Activated naive CD4-positive, alpha-beta T cell treated with anti-CD3 and anti-CD28 coated beads, Interleukin-2, amount 10 ng/mL, durations not matched to agents 7 days and 5 days (primary cell): ENCODE results near the gene MVD.

ENCODE experiments used
- CTCF ChIA-PET: fragments of 350-600 bp; sonication (Branson Sonifier 250); formaldehyde crosslinking; loops from one replicate; lab custom pipeline; 2021; ENCODE audit warnings: antibody characterized with exemption; lab: Charles Lee
- DNase-seq: peaks from one replicate; pipeline ENCODE4 v3.0.0-alpha.2; 2020
- H3K27ac Mint-ChIP-seq: one replicate; pipeline ENCODE4 v1.8.0; 2021; ENCODE audit warnings: mild to moderate bottlenecking, moderate library complexity, mixed read lengths
- H3K27me3 Mint-ChIP-seq: one replicate; pipeline ENCODE4 v1.8.0; 2021; ENCODE audit warnings: mild to moderate bottlenecking, mixed read lengths
- H3K36me3 Mint-ChIP-seq: one replicate; pipeline ENCODE4 v1.8.0; 2021; ENCODE audit warnings: mixed read lengths
- H3K4me1 Mint-ChIP-seq: one replicate; pipeline ENCODE4 v1.8.0; 2021; ENCODE audit warnings: mixed read lengths
- H3K4me3 Mint-ChIP-seq: one replicate; pipeline ENCODE4 v1.8.0; 2021; ENCODE audit warnings: mild to moderate bottlenecking, moderate library complexity, mixed read lengths
- H3K9me3 Mint-ChIP-seq: one replicate; pipeline ENCODE4 v1.8.0; 2021; ENCODE audit warnings: mixed read lengths

MVD gene

DNA sequence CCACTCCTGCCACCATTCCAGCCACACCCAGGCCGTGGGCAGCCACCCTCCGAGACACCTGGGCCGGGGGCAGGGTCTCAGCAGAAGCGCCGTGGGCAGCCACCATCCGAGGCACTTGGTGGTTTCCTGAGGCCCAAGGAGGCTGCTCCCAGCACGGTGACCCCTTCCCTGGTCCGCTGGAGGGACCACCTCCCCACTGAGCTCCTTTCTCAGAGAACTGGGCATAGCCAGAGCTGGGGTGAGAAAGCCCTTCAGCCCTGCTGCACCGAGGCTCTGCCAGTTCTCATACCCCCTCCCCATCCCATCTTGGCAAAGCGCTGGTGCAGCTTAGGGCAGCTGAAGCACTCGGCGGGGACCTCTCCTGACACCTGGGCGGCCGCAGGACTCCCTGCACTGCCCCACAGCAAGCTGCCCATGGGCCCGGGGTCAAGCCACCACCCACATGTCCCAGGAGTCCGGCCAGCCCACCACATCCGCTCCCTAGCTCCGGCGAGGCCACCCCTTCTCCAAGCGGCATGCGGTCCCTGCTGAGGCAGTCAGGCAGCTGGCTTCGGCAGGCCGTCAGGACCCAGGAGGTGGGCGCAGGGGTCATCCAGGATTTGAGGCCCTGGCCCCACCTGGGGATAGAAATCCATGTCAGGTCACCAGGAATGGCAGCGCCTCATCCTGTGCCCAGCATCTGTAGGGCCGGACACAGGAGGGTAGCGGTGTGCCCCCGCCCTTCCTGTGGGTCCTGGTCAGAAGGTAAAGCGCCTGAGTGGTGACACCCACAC, 10.7 kb downstream of the MVD start:
- CTCF ChIA-PET, result interaction anchor here (0.6 kb wide), 1 partner anchor 10 kb away, joined by 3 read pairs; the partner anchor contains the start of gene MVD
- H3K27ac Mint-ChIP-seq, result peak overlapping the region; percentile 93
- H3K4me1 Mint-ChIP-seq, result peaks cover 28% of the 10 kb centered on the region

DNA sequence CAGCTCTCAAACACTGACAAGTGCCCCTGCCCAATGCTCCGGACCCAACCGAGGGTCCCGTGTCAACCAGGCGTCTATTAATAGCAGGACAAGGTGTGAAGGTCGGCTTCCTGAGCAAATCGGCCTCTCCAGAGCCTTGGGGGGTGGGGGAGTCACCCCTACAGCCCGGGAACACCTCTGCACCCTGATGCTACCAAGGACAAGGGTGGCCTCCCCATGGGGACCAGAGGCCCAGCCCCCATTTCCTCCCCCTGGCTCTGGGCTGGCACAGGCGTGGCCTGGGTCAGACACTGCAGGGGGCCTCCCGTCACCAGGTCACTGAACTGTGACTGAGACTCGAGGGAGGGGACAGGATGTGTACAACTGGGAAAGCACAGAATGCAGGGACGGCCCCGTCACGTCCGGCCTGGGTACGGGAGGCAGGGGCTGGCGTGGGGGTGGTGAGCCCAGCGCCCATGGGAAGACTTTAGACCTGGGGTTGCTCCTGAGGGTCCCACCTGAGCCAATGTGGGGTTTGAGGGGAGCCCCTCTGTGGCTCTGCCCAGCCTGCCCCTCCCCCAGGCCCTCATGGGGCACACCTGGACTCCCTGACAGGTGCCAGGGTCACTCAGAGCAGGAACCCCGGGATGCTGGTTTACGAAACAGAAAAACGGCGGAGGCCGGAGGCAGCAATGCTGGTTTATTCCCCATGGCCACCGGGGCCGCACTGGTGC, 11.5 kb downstream of the MVD start:
- Mint-ChIP-seq H3K27me3 (no peaks in the 10 kb centered on the region), H3K36me3 (peaks cover 23% of the 10 kb centered on the region), H3K27ac (peak overlapping the region; percentile 93), H3K4me1 (peaks cover 28% of the 10 kb centered on the region), H3K9me3 (no peaks in the 10 kb centered on the region), H3K4me3 (peak overlapping the region; percentile 92)
- DNase-seq, result peak; percentile 91
- CTCF ChIA-PET, result no interaction called here

More for the DNA sequence above, 10.7 kb downstream of the MVD start:
- Mint-ChIP-seq H3K27me3 (no peaks in the 10 kb centered on the region), H3K36me3 (peaks cover 26% of the 10 kb centered on the region), H3K4me3 (peak overlapping the region; percentile 49), H3K9me3 (no peaks in the 10 kb centered on the region)
- no peak for DNase-seq

DNA sequence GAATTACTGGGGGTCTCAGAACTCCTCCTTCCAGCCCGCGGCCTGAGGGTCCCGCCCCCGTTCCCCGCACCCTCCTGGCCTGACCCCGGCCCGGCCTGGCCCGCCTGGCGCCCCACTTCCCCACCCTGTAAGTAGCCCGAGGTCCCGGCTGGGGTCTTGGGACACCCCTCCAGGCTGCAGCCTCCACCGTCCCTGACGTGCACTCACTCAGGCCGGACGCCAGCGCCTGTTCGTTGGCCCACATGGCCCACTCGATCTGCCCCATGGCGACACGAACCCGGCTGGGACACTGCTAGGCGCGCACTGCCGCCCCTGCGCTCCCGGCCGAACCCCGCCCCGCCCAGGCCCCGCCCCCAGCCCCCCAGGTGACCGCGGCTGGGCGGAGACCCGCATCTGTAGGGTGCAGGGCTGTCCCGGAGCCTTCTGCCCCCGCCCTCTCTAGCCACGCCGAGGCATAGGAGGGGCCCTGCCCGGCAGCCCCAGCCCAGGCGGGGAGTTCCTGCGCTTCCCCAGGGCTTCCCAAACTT, 12.1 kb downstream of the MVD start, which contains the start of gene CYBA:
CYBA (minus strand) TSS at position 305 of the 527 bp plus-strand sequence; CDS start at position 265, 40 bp downstream.
- DNase-seq, result peak; percentile 92
- no peaks in the 10 kb centered on the region for H3K27me3 Mint-ChIP-seq
- CTCF ChIA-PET, result no interaction called here
- peaks cover 22% of the 10 kb centered on the region for H3K36me3 Mint-ChIP-seq
- H3K4me3 Mint-ChIP-seq, result peak within 1 kb of the TSS; percentile 92
- H3K9me3 Mint-ChIP-seq, result no peaks in the 10 kb centered on the region
- H3K4me1 Mint-ChIP-seq, result peaks cover 28% of the 10 kb centered on the region
- H3K27ac Mint-ChIP-seq, result peak within 1 kb of the TSS; percentile 93

DNA sequence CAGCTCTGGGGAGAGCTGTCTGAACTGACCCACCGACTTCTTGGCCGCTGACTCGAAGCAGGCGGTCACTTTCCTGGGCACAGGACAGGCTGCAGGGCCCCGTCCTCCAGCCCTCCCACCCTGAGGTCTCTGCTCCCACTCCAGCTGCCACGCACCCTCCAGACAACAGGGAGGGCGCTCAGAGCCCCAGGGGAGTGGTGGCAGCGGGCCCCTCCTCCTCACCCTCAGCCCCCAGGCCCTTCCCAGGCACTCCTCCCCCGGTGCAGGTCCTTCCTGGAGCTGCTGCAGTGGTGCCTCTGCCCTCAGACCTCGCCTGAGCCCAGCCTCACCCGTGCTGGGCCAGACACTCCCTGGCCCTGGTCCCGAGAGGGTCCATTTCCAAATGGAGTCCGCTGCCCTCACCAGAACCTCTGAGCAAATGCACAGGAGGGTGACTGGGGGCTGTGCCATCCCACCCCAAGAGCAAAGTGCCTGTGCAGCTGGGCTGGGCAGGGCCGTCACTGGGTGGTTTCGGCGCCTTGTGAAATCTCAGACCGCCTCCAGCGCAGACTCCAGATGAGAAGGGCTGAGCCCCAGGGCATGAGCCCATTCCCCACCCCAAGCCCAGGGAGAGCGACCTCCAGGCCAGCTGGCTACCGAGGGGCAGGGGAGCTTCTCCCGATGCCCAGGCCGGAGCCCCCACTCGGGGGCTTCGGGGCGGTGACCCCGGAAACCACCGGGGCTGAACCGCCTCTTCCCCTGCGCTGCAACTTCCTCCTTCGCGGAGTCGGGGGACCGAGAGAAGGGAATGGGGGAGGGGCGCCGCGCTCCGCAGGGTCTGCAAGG, 12.8 kb downstream of the MVD start:
- Mint-ChIP-seq H3K4me1 (peaks cover 31% of the 10 kb centered on the region), H3K36me3 (peaks cover 24% of the 10 kb centered on the region), H3K27ac (peak overlapping the region; percentile 93), H3K27me3 (no peaks in the 10 kb centered on the region), H3K4me3 (peak overlapping the region; percentile 92), H3K9me3 (no peaks in the 10 kb centered on the region)
- peak; percentile 72 for DNase-seq
- CTCF ChIA-PET, result no interaction called here

DNA sequence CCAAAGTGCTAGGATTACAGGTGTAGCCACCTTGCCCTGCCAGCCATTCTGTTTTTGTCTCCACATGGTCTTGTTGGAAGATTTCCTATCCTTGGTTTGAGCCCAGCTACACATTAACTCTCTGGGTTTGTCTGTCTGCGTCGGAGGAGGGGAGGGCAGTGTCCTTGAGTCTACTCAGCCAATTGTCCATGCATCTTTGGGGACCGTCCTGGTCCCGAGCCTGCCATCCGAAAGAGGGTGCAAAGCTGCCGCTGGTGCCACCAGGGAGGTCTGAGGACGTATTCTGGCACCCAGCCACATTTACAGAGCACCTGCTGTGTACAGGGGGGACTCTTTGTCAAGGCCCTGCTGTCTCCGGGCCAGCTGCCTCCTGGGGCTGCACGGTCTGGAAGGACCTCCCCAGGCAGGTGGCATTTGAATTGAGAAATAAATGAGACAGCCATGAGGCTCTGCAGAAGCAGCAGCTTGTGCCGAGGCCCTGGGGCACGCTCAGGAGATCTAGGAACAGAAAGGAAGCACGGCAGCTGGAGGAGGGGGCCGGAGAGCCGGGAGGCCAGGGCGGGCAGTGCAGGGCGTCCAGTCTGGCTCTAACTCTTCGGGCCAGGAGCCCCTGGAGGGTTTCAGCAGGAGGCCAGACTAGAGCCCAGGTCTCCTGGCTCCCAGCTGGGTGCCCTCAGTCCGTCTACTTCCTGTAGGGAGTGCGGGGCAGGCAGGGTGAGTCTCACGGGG, 13.5 kb downstream of the MVD start:
- Mint-ChIP-seq H3K9me3 (no peaks in the 10 kb centered on the region), H3K27ac (peak overlapping the region; percentile 93), H3K4me1 (peaks cover 34% of the 10 kb centered on the region), H3K4me3 (peak overlapping the region; percentile 92), H3K27me3 (no peaks in the 10 kb centered on the region), H3K36me3 (peaks cover 27% of the 10 kb centered on the region)
- no peak for DNase-seq
- CTCF ChIA-PET, result no interaction called here

DNA sequence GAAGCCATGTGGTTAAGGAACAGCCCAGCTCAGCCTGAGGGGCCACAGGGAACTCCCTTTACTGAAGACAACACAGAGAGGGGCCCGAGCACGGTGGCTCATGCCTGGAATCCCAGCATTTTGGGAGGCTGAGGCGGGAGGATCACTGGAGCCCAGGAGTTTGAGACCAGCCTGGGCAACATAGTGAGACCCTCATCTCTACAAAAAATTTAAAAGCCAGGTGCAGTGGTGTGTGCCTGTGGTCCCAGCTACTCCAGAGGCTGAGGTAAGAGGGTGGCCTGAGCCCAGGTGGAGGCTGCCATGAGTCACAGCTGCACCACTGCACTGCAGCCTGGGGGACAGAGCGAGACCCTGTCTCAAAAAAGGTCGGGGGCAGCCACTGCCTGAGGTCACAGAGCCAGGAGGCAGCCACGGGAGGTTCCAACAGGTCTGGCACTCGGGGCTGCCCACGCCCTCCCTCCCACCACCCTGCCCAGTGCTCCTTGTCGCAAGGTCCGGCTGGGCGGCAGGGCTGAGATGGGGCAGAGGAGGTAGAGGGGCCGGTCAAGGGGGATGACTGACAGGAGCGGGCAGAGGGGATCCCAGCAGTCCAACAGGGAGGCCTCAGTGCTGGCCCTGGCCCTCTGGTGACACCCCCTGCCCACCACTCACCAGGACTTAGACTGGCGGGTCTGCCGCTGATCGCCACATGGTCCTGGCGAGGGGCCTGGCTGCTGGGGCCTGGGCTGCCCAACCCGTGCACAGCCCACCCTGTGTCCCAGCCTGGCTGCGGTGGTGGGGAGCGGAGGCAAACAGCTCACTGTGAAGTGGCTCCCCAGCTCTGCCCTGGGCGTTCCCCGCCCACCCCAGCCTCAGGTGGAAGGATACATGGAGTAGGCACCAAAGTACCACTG, 15.5 kb downstream of the MVD start:
- Mint-ChIP-seq H3K27ac (peak overlapping the region; percentile 33), H3K4me1 (peaks cover 33% of the 10 kb centered on the region)

DNA sequence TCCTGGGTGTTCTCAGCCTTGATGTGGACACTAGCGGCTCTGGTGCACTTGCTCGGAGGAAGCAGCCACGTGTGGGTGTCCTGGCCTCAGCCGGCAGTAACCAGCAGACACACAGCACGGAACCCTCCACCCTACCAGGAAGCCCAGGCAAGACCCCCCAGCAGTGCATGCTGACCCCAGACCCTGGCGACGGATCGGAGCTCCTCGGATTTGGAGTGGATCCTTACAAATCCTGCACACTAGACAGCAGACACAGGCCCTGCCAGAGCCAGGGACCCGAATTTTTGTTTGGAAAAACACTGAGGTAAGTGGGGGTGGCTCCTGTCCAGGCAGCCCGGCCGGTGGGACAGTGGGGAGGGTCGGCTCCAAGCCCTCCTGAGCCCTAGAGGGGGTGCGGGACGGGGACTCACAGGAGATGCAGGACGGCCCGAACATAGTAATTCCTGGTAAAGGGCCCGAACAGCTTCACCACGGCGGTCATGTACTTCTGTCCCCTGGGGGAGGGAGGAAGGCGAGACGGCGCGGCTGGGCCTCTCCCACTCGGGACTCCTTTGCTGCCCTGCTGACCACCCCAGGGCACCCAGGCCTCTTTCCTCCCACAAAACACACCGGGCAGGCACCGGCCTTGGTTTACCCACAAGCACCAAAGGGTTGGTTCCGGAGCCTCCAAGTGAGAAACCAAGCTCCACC, 16.4 kb downstream of the MVD start:
- Mint-ChIP-seq H3K4me3 (no peak overlapping the region), H3K36me3 (peaks cover 39% of the 10 kb centered on the region), H3K27ac (no peak overlapping the region), H3K4me1 (peaks cover 31% of the 10 kb centered on the region), H3K27me3 (peaks cover under 1% of the 10 kb centered on the region), H3K9me3 (no peaks in the 10 kb centered on the region)
- CTCF ChIA-PET, result no interaction called here
- no peak for DNase-seq

More for the DNA sequence above, 15.5 kb downstream of the MVD start:
- Mint-ChIP-seq H3K27me3 (no peaks in the 10 kb centered on the region), H3K4me3 (no peak overlapping the region), H3K36me3 (peaks cover 33% of the 10 kb centered on the region), H3K9me3 (no peaks in the 10 kb centered on the region)
- DNase-seq, result no peak
- CTCF ChIA-PET, result no interaction called here

DNA sequence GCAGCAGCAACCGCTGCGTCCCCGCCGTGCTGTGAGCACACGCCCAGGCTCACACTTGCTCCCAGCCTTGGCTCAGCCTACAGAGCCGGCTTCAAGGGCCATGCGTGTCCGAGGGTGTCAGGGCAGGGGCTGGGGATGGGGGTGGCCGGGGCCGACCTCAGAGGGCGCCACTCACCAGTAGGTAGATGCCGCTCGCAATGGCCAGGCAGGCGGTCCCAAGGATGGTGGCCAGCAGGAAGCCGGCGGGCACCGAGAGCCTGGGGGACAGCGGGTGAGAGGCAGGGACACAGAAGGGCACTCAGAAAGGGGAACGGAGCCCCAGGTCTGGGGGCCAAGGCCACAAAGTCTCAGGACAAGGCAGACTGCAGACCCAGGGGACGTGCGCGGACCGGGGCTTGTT, 16.9 kb downstream of the MVD start:
- H3K4me3 Mint-ChIP-seq, result no peak overlapping the region
- peaks cover 39% of the 10 kb centered on the region for H3K36me3 Mint-ChIP-seq
- no peak overlapping the region for H3K27ac Mint-ChIP-seq
- peaks cover 6% of the 10 kb centered on the region for H3K27me3 Mint-ChIP-seq
- CTCF ChIA-PET, result no interaction called here
- peaks cover 28% of the 10 kb centered on the region for H3K4me1 Mint-ChIP-seq
- DNase-seq, result no peak
- no peaks in the 10 kb centered on the region for H3K9me3 Mint-ChIP-seq

DNA sequence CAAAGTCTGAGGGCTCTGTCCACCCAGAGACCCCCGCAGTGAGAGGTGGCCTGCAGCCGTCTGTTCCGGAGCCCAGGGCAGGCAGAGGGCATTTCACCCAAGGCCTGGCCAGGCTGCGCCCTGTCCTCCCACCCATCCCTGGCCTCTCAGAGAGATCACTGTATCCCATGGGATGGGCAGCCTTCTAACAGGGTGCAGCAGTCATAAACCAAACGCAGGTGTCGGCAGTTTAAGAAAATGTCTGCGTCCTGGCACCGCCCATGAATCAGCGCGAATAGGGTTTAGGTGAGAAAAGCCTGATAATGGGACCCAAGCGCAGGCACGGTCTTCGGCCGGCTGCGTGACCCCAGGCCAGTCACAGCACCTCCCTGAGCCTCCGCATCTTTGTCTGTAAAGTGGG, 17.4 kb downstream of the MVD start:
- Mint-ChIP-seq H3K4me3 (no peak overlapping the region), H3K9me3 (no peaks in the 10 kb centered on the region), H3K4me1 (peaks cover 29% of the 10 kb centered on the region), H3K27me3 (peaks cover 11% of the 10 kb centered on the region), H3K27ac (no peak overlapping the region), H3K36me3 (peaks cover 37% of the 10 kb centered on the region)
- no peak for DNase-seq
- CTCF ChIA-PET, result no interaction called here

DNA sequence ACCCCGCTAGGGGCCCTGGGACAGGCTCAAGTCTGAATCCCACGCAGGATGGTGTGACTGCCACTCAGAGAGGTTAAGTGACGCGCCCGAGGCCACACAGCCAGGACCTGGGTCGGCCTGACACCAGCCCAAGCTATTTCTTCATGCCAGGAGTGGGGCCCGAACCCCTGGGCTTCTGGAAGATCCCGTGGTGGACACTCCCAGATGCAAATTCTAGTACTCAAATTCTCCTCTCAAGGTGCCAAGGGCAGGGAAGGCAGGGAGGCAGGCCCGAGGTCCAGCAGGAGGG, 19.3 kb downstream of the MVD start:
- Mint-ChIP-seq H3K4me3 (no peak overlapping the region), H3K27me3 (peaks cover 29% of the 10 kb centered on the region), H3K27ac (no peak overlapping the region), H3K9me3 (no peaks in the 10 kb centered on the region), H3K4me1 (peaks cover 30% of the 10 kb centered on the region), H3K36me3 (peaks cover 28% of the 10 kb centered on the region)
- DNase-seq, result no peak
- CTCF ChIA-PET, result no interaction called here

DNA sequence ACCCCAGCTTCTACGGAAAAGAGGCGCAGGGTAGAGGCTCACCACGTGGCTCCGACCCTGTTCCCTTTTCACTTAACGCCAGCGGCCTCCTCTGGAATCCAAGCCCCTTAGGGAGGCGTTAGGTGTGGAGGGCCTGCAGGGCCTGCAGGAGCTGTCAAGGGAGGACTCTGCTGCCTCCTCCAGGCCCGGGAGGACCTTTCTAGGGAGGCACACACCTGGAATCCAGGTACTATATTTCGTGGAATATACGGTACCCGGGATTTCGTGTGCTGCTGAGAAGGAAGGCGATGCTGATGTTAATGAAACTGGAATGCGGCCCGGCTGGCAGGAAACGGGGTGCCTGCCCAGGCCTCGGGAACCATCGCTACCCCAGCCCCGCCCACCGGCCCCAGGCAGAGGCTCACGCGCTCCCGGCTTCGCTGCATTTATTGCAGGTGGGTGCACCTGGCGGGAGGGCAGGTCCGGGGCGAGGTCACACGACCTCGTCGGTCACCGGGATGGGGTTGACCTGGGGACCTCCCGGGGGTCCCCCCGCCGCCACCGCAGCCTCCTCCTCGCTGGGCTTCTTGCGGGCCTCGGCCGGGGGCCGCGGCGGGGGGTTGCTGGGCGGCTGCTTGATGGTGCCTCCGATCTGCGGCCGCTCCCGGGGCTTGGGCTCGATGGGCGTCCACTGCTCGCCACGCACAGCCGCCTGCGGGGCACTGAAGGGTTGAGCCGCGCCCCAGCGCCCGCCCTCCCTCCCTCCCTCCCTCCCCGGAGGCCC, 19.8 kb downstream of the MVD start:
- CTCF ChIA-PET, result no interaction called here
- Mint-ChIP-seq H3K27me3 (peaks cover 34% of the 10 kb centered on the region), H3K9me3 (no peaks in the 10 kb centered on the region), H3K4me3 (no peak overlapping the region), H3K4me1 (peaks cover 31% of the 10 kb centered on the region), H3K36me3 (peaks cover 28% of the 10 kb centered on the region), H3K27ac (no peak overlapping the region)
- no peak for DNase-seq
